Middle frontal gyrus (tissue), 1 donor: ENCODE measurements around the gene RAB35.

ENCODE experiments used
- DNase-seq: peaks from one replicate; pipeline ENCODE4 v3.0.0-alpha.2; 2015; ENCODE audit warnings: low spot score; ENCODE audit errors: extremely low spot score

Gene RAB35

DNA sequence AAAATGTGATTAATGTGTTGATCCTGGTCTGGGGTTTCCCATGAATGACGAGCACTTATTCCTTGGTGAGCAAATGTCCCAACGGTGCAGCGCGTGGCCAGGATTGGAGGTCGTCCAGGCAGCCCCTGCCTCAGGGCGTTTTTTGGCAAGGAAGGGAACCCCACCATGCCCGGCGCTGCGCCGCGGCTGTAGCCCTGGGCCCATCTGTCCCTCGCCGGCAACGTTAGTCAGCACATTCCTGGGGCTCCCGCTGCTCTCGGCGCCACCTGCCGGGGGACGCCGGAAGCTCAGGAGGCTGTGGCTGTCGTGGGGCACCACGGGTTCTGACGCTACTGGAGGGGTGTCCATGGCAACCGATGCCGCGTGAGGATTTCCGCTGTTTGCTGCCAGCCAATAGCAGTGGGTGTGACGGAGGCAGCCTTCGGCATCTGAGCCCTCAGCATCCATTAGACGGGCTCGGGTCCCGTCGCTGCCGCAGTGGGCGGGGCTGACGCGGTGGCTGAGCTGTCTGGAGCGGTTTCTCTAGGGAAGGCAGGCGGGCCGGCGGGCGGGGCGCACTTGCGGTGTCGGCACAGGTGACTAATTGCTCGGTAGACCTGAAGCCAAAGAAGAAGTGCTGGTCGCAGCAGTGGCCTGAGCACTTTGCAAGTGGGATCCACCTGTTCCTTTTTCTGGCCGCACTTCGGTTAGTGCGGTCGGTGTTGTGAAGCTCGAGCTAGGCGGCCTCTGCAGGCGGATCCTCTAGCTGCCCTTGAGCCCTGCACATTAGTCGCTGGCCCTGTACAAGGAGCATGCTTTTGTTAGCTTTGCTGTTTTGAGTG lies 29.5 kb downstream of the RAB35 start:
- peak; percentile 100 for DNase-seq

DNA sequence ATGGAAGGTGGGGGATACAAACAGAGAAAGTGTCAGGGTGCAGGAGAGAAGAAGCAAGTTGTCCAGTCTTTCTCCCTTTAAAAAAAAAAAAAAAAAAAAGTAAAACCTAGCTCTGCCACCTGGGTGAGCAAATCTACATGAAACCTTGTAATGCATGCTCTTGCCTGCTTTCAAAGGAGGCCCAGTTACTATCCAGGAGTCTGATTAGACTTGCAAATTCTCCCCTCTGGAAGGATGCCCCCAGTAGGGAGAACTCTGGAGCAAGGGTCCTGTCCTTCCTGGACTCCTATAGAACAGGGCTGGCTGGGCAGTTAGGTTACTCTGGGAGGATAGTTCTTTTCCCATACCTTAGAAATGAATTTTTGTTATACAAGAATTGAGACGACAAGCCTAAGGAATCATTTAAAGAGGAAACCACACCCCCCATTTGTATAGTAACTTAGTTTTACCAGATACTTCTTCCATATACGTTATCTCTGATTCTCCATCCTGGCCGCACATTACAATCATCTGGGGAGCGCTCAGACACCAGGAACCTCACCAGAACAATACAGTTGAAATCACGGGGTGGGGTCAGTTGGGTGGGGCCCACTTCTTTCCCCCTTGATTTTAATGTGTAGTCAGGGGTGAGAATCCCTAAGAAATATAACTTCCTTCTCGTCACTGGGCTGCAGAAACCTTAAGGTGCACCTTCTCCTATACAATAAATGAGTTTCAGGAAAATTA lies 30.5 kb downstream of the RAB35 start:
- DNase-seq: no peak

DNA sequence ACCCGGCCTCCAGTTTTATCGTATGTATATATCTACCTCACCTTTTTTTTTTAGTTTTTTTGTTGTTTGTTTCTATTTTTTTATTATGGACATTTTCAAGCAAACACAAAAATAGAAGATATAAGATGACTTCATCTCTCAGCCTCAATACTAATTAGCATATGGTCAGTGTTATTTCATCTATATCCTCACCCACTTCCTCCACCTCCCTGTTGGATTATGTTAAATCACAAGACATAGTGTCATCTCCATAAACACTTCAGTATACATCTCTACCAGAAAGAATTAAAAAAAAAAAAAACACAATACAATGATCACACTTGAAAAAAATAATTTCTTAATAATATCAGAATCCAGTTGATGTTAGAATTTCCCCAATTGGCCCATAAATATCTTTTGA lies 34.9 kb downstream of the RAB35 start:
- DNase-seq: no peak

DNA sequence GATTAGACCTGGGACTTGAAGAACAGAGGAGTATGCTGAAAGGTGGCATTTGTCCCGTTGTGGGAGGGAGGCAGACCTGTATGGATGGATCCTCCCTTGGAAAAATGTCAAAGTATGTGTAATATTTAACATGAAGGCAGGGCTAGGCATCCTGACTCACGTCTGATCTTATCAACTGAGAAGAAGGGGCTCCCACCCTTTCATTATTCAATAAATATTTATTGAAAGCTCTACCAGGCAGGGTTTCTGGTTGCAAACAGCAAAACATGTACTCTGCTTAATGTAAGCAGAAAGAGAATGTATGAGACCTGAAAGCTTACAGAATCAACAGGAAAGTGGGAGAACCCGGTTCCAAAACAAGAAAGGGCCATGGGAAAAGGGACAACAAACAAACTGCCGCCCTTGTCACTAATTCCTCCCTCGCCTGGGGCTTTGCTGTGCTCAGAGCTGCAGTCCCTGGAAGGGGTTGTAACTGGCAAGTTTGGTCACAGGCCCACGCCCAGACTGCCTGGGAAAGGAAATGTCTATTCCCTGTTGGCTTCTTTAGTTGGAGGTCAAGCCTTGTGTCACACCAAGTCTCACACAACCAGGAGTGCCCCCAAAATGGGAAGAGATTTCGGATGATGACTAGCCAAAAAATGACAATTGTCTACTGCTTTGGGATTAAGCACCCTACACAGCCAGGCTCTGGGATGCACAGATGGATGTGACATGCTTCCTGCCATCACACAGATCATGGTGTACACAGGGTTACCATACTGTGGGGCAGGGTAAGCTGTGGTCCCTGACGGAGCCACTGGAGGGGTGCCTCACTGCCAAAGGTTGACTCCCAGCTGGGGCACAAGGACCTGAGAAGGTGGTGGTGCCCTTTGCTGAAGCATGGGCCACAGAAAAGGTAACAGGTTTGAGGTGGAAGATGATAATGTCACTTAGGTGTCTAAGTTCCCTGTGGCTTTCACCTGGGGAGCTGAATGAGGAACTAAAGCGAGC lies 36.8 kb downstream of the RAB35 start:
- no peak for DNase-seq

DNA sequence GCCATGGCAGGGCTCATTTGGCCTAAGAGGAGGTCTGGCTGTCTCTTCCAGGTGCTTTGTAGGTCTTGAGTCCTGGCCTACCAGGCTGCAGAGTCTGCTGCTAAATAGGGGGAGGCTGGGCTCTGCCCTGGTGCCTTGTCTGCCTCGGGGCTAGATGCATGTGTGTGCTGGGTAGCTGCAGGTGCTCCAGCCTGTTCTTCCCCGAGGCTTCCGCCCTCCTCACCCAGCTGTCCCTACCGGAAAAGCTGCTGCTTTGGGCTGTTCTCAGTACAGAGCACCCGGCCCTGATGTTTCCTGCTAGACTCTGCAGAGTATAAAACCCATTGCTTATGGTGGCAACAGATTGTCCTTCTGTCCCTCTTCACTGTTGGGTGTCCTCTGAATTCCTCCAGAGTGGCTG lies 37.7 kb downstream of the RAB35 start:
- DNase-seq: no peak

DNA sequence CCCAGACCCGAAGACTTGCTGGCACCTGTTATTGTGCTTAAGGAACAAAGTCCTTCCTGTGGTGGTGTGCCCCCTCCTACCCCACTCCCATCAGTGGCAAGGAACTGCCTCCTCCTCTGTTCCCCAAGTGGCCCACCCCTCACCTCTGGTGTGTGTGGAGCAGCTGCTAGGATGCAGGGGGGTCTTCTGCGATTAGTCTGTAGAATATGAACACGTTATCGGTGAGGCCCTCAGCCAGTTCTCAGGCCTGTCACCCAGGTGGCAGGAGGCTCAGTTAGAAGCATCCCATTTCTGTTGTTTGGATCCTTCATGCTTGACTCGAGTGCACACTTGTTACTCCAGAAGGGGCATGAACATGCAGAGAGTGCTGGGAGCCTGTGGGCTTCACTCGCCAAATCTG lies 39.3 kb downstream of the RAB35 start:
- no peak for DNase-seq

DNA sequence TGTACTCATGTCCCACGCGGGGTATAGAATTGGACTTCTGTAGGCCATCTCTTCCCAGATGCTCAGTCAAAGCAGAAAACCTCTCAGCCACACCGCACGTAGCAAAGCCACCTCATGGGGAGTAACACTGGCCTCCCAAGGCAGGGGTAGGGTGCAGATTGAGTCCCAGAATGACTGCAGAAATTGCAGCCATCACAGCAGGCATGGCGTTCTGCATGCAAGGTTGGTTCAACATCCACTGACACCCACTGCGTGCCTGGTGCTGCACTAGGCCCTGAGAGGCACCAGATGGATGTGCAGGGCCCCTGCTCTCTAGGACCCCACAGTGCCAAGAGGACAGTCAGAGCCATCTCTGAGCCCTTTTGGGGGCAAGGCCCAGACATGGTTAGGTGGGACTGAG lies 39.9 kb downstream of the RAB35 start:
- no peak for DNase-seq

DNA sequence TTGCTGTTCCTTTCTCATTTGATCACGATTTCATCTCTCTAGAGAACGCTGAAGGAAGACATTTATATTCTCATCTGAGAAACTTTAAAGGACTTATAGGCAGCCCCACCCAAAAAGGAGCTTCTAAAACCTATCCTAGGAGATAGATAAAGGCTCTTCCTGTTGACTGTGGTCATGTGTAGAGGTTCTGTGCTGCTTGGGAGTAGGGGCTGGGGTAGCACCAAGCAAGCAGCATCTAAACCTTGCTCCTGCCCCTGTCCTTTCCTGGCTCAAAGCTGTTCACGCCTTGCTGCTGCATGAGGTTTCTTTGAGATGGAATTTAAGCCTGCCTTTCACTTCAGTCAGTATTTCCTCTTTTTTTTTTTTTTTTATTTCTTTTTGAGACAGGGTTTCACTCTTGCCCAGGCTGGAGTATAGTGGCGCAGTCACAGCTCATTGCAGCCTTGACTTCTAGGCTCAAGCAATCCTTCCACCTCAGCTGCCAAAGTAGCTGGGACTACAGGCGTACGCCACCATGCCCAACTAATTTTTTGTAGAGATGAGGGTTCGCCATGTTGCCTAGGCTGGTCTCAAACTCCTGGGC lies 41.4 kb downstream of the RAB35 start:
- no peak for DNase-seq

DNA sequence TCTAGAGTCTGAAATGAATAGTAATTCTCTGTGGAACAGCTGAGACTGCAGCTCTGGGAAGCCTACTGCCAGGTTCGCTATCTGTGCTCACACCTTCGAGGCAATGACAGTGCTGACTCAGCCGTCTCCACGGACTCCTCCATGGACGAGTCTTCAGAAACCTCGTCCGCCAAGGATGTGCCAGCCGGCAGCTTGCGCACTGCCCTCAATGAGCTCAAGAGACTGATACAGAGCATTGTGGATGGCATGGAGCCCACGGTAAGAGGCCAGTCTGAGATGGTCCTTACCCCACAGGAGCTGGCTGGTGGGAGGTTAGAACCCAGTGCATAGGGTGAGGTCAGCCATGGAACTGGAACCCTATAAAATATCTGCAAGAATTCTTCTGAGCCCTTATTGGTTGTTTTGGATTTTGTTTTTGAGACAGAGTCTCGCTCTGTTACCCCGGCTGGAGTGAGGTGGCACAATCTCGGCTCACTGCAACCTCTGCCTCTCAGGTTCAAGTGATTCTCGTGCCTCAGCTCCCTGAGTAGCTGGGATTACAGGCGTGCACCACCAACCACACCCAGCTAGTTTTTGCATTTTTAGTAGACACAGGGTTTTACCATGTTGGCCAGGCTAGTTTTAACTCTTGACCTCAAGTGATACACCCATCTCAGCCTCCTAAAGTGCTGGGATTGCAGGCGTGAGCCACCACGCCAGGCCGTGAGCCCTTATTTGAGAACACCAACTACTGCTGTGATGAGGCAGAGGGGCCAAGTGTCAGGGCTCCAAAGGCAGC lies 43.9 kb downstream of the RAB35 start:
- DNase-seq: no peak

DNA sequence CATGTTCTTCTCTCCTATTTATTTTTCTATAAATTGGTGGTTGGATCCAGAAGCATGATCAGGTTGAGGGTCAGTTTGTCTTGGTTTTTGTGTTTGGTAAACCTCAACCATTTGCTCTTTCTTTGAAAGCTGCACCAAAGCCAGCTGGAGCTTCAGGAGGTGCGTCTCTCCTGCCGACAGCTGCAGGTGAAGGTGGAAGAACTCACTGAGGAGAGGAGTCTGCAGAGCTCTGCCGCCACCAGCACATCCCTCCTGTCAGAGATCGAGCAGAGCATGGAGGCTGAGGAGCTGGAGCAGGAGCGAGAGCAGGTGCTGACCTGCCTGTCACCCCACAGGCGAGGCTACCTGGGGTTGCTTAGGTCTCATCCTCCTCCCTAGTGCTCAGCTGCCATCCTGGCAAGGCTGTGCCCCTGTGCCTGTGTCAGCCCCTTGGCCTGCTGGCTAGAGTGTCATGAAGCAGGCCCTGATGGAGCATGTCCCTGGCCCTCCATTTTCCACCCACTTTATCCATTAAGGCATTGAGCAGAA lies 45.0 kb downstream of the RAB35 start:
- DNase-seq: no peak

DNA sequence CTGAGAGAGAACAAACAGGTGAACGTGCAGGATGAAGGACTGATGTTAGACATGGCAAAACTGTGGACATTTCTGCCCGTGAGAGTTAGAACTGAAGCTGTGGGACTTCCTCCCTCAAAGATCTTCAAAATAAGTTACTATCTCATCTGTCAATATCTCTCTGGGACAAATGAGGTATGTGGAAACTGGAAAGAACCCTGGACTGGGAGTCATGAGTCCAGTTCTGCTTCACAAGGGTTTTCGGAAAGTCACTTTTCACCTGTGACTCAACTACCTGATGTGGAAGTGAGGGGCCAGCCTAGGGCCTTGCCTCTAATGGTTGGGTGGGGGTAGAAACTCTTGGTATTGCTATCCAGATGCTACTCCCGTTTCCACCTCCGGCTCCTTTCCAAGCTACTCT lies 47.3 kb downstream of the RAB35 start:
- DNase-seq: no peak

DNA sequence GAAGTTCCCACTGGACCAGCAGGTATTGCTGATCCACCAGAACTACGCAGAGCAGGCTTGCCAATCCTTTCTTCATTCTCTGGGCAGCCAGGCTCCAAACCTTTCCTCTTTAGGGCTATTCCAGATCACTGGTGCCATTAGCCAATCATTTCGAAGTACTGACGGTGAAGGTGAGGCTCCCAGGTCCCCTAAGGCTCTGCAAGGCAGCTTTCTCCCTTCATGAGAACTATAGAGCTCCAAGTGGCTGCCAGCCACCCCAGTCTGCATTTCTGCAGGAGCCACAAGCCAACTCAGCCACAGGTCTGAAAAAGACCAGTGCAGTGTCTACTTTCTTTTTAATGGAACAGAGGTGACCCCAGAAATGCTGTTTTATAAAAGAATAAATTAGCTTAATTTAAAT lies 48.7 kb downstream of the RAB35 start:
- no peak for DNase-seq

DNA sequence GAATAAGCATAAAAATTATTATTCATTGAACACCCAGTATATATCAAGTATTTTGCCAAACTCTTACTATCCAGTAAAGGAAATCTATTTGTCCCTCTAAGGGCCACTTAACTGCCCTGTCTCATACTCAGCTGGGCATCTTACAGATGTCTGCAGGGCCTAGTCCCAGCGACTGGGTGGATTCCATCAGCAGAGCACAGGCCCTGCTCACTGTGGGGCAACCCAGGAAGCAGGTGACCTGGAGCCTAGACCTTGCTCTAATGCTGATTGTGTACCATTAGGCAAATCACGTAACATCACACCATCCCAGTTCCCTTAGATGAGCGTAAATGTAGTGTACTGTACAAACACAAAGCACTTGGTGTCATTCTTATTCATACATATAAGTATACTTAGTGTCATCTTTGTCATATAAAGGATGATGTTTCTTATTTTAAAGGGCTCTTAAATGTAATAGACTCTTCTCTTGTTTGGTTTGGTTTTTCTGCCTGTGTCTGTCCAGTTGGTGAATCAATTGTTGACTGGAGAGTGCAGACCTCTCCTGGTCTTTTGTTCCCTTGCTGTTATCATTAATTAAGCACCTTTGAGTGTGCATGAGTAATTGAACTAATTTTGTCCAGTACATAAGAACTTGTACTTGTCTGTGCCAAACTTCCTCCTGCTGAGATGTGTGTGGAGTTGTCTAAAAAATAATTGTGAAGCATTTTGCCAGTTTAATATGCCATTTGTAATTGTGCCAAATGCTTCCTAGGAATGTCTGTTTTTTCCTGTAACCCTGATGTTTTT lies 49.3 kb downstream of the RAB35 start:
- DNase-seq: no peak

DNA sequence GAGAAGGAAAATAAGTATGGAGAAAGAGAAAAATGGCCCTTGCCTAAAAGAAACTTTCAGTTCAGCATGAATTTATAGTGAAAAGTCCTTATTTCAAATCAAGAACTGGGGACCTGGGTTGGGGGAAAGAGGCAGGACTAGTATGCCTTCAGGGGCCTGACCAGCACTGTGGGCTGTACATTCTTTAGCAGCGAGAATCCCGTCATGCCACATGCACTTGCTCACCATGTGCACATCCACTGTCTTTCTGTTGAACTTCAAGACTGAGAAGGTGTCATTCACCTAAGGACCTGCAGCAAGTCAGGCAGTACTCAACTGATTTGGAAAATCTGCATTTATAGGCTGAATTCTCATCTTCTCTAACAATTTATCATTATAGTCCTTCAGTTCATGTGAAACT lies 50.2 kb downstream of the RAB35 start:
- DNase-seq: no peak

DNA sequence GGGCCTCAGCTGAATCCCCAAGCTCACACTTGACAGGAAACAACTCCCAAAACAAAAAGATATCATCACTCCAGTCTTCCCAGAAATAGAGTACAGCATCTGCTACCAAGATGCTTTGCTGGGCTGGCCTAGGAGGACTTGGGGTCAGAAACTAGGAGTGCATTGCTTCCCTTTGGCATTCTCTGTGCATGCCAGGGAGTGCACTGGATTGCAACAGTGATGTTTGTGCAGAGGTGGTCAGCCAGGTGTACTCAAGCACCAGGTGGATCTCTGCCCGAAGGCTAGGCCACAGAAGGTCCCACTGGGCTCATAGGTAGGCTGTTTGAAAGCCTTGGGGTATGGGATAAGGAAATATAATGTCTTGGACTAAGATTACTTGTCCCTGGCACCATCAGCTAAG lies 51.1 kb downstream of the RAB35 start:
- no peak for DNase-seq

DNA sequence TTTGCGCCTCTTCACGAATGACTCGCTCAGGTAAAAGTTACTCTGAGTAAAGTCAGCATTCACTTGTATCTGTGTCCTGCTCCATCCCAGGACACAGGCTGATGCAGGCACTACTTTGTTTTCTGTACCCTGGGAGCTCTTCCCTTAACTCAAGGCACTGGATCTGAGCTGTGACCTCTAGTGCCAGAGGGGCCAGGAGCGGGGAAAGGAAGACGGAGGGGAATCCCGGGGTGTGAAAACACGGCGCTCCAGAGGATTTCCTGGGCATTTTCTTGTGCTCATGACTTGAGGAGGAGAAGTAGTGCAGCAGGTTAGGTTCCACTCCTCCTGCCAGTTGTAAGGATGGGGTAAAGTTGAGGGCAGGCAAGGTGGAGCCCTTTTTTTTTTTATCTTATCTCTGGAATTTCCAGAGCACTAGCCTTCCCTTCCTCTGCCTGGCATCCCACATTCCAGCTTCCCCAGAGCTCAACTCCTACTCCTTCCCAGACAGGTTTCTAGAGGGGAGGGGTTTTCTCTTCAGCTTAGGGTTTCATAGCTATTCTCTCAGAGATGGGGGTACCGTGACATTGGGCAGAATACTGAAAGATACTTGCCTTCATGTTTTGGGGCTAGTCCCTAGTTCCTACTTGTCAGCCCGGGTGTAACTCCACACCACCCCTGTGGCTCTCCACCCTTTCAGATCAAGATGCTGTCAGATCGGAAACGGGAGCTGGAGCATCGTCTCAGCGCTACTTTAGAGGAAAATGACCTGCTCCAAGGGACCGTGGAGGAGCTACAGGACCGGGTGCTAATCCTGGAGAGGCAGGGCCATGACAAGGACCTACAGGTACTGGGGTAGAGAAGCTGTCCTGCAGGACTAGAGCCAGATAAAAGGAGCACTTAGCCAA lies 52.3 kb downstream of the RAB35 start:
- DNase-seq: no peak

DNA sequence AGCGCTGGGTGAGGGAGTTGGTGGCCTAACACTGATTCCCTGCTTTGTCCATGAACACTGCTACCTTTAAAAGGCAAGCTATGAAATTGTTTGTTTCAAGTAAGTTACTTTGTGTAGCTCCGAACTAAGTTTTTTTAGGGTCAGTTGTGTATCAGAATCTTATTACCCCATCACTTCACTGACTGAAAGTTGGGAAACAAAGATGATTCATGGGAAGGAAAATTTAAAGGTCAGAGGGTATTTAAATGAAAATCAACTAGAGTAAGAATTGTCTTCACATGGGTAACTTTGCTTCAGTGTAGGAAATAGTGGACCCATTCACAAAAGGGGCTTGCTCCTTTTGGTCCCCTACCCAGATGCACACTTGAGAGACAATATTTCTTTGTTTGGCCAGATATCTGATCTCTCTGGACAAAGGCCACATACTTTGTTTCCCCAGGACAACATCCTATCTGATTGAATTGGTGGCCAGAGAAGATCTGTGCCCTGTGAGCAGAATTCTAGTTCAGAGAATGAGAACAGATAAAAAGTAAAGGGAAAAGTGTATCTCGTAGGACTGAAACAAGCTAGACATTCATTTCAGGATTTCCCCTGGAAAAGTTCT lies 53.5 kb downstream of the RAB35 start:
- no peak for DNase-seq

DNA sequence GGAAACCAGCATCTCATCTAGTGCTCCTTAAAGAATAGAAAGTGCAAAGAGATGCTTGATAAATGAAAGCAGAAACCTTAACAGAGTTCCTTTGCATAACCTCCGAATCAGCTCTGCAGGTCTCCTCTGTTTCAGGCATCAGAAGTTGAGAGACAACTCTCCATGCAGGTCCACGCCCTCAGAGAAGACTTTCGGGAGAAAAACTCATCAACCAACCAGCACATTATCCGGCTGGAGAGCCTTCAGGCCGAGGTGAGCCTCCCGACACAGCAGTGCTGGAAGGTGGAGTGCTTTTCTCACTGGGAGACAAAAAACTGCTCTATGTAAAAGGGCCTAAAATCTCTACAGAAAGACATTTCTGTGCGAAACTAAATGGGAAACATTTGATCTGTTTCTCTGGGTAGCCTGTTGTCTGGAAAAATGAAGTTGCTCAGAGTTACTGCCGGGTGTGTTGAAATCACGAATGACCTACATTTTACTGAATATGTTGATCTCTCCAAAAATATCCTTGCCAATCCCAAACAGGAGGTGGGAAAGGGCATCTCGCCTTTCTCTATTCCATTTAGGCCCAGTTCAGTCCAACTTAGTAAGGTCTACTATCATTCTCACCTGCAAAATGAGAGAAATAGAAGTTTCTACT lies 54.9 kb downstream of the RAB35 start:
- DNase-seq: no peak
